HepG2 (cell line): ENCODE data around the gene MDFI. TPM values are rescaled to one million over a fixed set of nuclear protein-coding genes. Genes with fewer than 3 reads are reported as not detected.

Source experiments
- CTCF ChIP-seq: sonication (generic); formaldehyde crosslinking; IDR thresholded peaks from 2 replicates; pipeline ENCODE4 v1.5.0; 2020; ENCODE audit warnings: mild to moderate bottlenecking, missing genetic modification reagents, moderate library complexity
- ELF1 ChIP-seq: sonication (generic); formaldehyde crosslinking; IDR thresholded peaks from 2 replicates; pipeline ENCODE4 v1.4.0; 2020; ENCODE audit warnings: missing genetic modification reagents
- GABPA ChIP-seq, 2 experiments: IDR thresholded peaks; 2 replicates each; pipeline ENCODE4 v1.6.1; 2011 to 2016; ENCODE audit warnings: low read depth in 2 of 2, low read length in 1 of 2, missing biosample characterization in 1 of 2, missing genetic modification characterization in 1 of 2
- GATAD1 ChIP-seq: IDR thresholded peaks from 2 replicates; pipeline ENCODE4 v1.6.1; 2016; ENCODE audit warnings: missing genetic modification reagents, missing compliant biosample characterization
- HBP1 ChIP-seq: IDR thresholded peaks from 2 replicates; pipeline ENCODE4 v1.6.1; 2016; ENCODE audit warnings: low read depth, control low read depth
- JUNB ChIP-seq: sonication (generic); formaldehyde crosslinking; IDR thresholded peaks from 2 replicates; pipeline ENCODE4 v1.8.0; 2022; ENCODE audit warnings: missing genetic modification reagents, mild to moderate bottlenecking, borderline replicate concordance
- LCORL ChIP-seq, 2 experiments: fragments of 450-650 bp in 1 of 2; sonication (generic) in 1 of 2; formaldehyde crosslinking in 1 of 2; IDR thresholded peaks; 2 replicates each; pipeline versions ENCODE4 v1.5.0 to v1.6.1; 2017 to 2020; ENCODE audit warnings: antibody characterized with exemption in 1 of 2, missing genetic modification reagents in 1 of 2
- NFKBIZ ChIP-seq: IDR thresholded peaks from 2 replicates; pipeline ENCODE4 v1.6.1; 2018; ENCODE audit warnings: missing genetic modification reagents, missing compliant biosample characterization
- NFRKB ChIP-seq: fragments of 450-650 bp; IDR thresholded peaks from 2 replicates; pipeline ENCODE4 v1.6.1; 2017
- PATZ1 ChIP-seq: sonication (generic); formaldehyde crosslinking; IDR thresholded peaks from 2 replicates; pipeline ENCODE4 v1.4.0; 2020; ENCODE audit warnings: missing genetic modification reagents
- PHB2 ChIP-seq: fragments of 450-650 bp; IDR thresholded peaks from 2 replicates; pipeline ENCODE4 v1.6.1; 2018; ENCODE audit not compliant: partially characterized antibody
- REPIN1 ChIP-seq: sonication (generic); formaldehyde crosslinking; IDR thresholded peaks from 2 replicates; pipeline ENCODE4 v1.8.0; 2022; ENCODE audit warnings: missing genetic modification reagents, low read depth, mild to moderate bottlenecking, borderline replicate concordance
- TEF ChIP-seq: sonication (generic); formaldehyde crosslinking; IDR thresholded peaks from 2 replicates; pipeline ENCODE4 v1.5.0; 2020; ENCODE audit warnings: missing genetic modification reagents
- TFDP1 ChIP-seq: IDR thresholded peaks from 2 replicates; pipeline ENCODE4 v1.6.1; 2016; ENCODE audit warnings: missing compliant biosample characterization, missing genetic modification reagents, borderline replicate concordance
- ZBTB7B ChIP-seq: sonication (generic); formaldehyde crosslinking; IDR thresholded peaks from 2 replicates; pipeline ENCODE4 v1.4.0; 2020; ENCODE audit warnings: missing genetic modification reagents
- ZNF205 ChIP-seq: IDR thresholded peaks from 2 replicates; pipeline ENCODE4 v1.6.1; 2018; ENCODE audit warnings: missing biosample characterization, missing genetic modification reagents
- ZNF234 ChIP-seq: sonication (generic); formaldehyde crosslinking; conservative IDR thresholded peaks from 2 replicates; pipeline ENCODE4 v1.5.1; 2020; ENCODE audit warnings: mild to moderate bottlenecking, missing genetic modification reagents
- ZNF496 ChIP-seq: sonication (generic); formaldehyde crosslinking; IDR thresholded peaks from 2 replicates; pipeline ENCODE4 v1.8.1; 2023; ENCODE audit warnings: mild to moderate bottlenecking, moderate library complexity, missing genetic modification reagents; ENCODE audit not compliant: insufficient replicate concordance
- ZNF605 ChIP-seq: sonication (generic); formaldehyde crosslinking; IDR thresholded peaks from 2 replicates; pipeline ENCODE4 v1.8.0; 2022; ENCODE audit warnings: mild to moderate bottlenecking, missing genetic modification reagents
- ZNF674 ChIP-seq: sonication (generic); formaldehyde crosslinking; IDR thresholded peaks from 2 replicates; pipeline ENCODE4 v1.5.0; 2020; ENCODE audit warnings: low read depth, mild to moderate bottlenecking, missing genetic modification reagents
- ZNF770 ChIP-seq: sonication (generic); formaldehyde crosslinking; IDR thresholded peaks from 2 replicates; pipeline ENCODE4 v1.5.0; 2020; ENCODE audit warnings: mild to moderate bottlenecking, missing genetic modification reagents
- polyA plus RNA-seq, 8 experiments: library from polyadenylated mRNA; depleted of rRNA in 3 of 8; stranded (reverse) in 7 of 8; unstranded in 1 of 8; fragments of >200 nt; fragmentation: Illumina TruSeq in 4 of 8; extraction: Trizol in 4 of 8; gene quantifications; 2 replicates each; pipeline versions ENCODE4 v1.2.1 to v1.2.3, GENCODE V29; 2011 to 2016; ENCODE audit warnings: low read depth in 4 of 8, missing spikeins in 1 of 8, mixed read lengths in 1 of 8; ENCODE audit not compliant: insufficient read depth in 1 of 8
- total RNA-seq, 5 experiments: library from RNA; depleted of rRNA; stranded (reverse); fragments of >200 nt; fragmentation: Illumina TruSeq; extraction: Trizol; gene quantifications; 2 replicates each; pipeline ENCODE4 v1.2.3, GENCODE V29; 2016; ENCODE audit warnings: low read depth in 1 of 5

MDFI gene
- total and polyA plus RNA-seq, 2 of the 13 experiments (the other 11 are each of a cell fraction or from before 2014, with no cell fraction given), result 0.28 TPM; not detected in 1

- TF ChIP-seq GABPA (IDR thresholded peaks at IDR 0.05; ENCODE audit: low read depth, low read length) (no peak), GABPA (CRISPR knock-in tag; IDR thresholded peaks at IDR 0.05; ENCODE audit: low read depth) (peak; percentile 27; the same call in 1 of the 2 replicates), ZNF674 (CRISPR knock-in tag) (no peak), GATAD1 (peak; percentile 54; the same call in 1 of the 2 replicates), TFDP1 (no peak), LCORL (IDR thresholded peaks at IDR 0.05) (no peak), LCORL (CRISPR knock-in tag; IDR thresholded peaks at IDR 0.05) (peak; percentile 40; the same call in 1 of the 2 replicates), JUNB (CRISPR knock-in tag) (no peak), ZBTB7B (CRISPR knock-in tag) (no peak), PATZ1 (peak; percentile 86), ZNF496 (CRISPR knock-in tag) (no peak), ZNF605 (CRISPR knock-in tag) (no peak), NFKBIZ (CRISPR knock-in tag) (no peak), NFRKB (no peak), ELF1 (CRISPR knock-in tag) (peak; percentile 23; the same call in 1 of the 2 replicates), ZNF770 (CRISPR knock-in tag) (0 out of 2 replicates have a peak, but pooled peaks have one; percentile 27), PHB2 (no peak), REPIN1 (peak; percentile 64; the same call in 1 of the 2 replicates), HBP1 (CRISPR knock-in tag) (no peak), ZNF234 (no peak), ZNF205 (CRISPR knock-in tag) (0 out of 2 replicates have a peak, but pooled peaks have one; percentile 24), CTCF (CRISPR knock-in tag) (peak; percentile 98), TEF (CRISPR knock-in tag) (no peak)
Measured at GRCh38 chr6:41682056-41682477, 43.8 kb downstream of the MDFI start (continued).
